Adrenal gland (tissue), 12 donors: ENCODE measurements around the gene EDNRA. TPM values are rescaled to one million over a fixed set of nuclear protein-coding genes. Genes with fewer than 3 reads are reported as not detected.

Experiments used
- DNase-seq, 7 donors: peaks; one replicate each; pipeline ENCODE4 v3.0.0-alpha.2; 2019 to 2020
- H3K27ac ChIP-seq, 5 donors: fragments of 200-600 bp; sonication (generic) in 4 of 5; 1 replicate in 3 of 5; 2 replicates in 2 of 5; pipeline versions ENCODE4 v1.5.1 to v1.8.0; 2016 to 2020; ENCODE audit warnings: mild to moderate bottlenecking in 1 of 5
- H3K27me3 ChIP-seq: fragments of 200-600 bp; 2 replicates; pipeline ENCODE4 v1.8.0; 2021
- H3K36me3 ChIP-seq, 2 donors: fragments of 200-600 bp; replicated peaks in 1 of 2; 1 replicate in 1 of 2; 2 replicates in 1 of 2; pipeline versions ENCODE4 v1.5.1 to v1.8.0; 2018 to 2022
- H3K4me1 ChIP-seq, 2 donors: fragments of 200-600 bp; replicated peaks in 1 of 2; 1 replicate in 1 of 2; 2 replicates in 1 of 2; pipeline versions ENCODE4 v1.5.1 to v1.8.0; 2018 to 2021
- H3K4me3 ChIP-seq, 4 donors: fragments of 200-600 bp; sonication (generic) in 3 of 4; one replicate each; pipeline ENCODE4 v1.5.1; 2016 to 2018
- H3K9me3 ChIP-seq, 3 donors: fragments of 200-600 bp; sonication (generic) in 1 of 3; replicated peaks in 1 of 3; 1 replicate in 2 of 3; 2 replicates in 1 of 3; pipeline versions ENCODE4 v1.5.1 to v1.8.0; 2016 to 2021
- CTCF ChIP-seq, 6 experiments: fragments of 450-650 bp in 4 of 6; fragments of 200-600 bp in 2 of 6; sonication (generic) in 1 of 6; IDR thresholded peaks; 1 replicate in 5 of 6; 2 replicates in 1 of 6; pipeline versions ENCODE4 v1.5.1 to v1.8.0; 2016 to 2021; ENCODE audit warnings: antibody characterized with exemption in 6 of 6, mild to moderate bottlenecking in 2 of 6, moderate library complexity in 1 of 6
- POLR2A ChIP-seq, 2 donors: fragments of 450-650 bp; IDR thresholded peaks; one replicate each; pipeline ENCODE4 v1.6.1; 2017; ENCODE audit warnings: antibody characterized with exemption in 2 of 2, mild to moderate bottlenecking in 2 of 2, moderate library complexity in 1 of 2
- WGBS, 4 donors: extraction: QIAGEN DNeasy Blood & Tissue Kit in 2 of 4; methylation state at CpG; one replicate each; pipeline versions ENCODE4 v1.1.5 to v1.1.7; 2013 to 2017; 5-methylcytosine and 5-hydroxymethylcytosine counted together
- intact Hi-C, 2 donors: fragments of 100-400 bp; cut with DNase I; formaldehyde crosslinking; loops; one replicate each; pipeline versions ENCODE4 v1.14.1 to v1.15.0; 2022 to 2023
- polyA plus RNA-seq, 3 donors: library from polyadenylated mRNA; stranded (reverse); fragments of 200-250 nt in 2 of 3; fragments of 350-450 nt in 1 of 3; fragmentation: Illumina TruSeq in 1 of 3; extraction: RNeasy Lipid Tissue Mini Kit (QIAGEN cat#74804) in 1 of 3; gene quantifications; one replicate each; pipeline ENCODE4 v1.2.3, GENCODE V29; 2013 to 2014
- total RNA-seq, 9 donors: library from RNA; depleted of rRNA in 4 of 9; stranded (reverse); fragments of >200 nt in 4 of 9; fragments of 120-200 nt in 1 of 9; fragmentation: NEBNext Ultra II Directional in 1 of 9; extraction: Animal tissue kit (Norgen Biotek cat#: 25700) in 1 of 9; gene quantifications; one replicate each; pipeline versions ENCODE4 v1.1.0 to v1.2.4, GENCODE V29; 2013 to 2023
- donor health status: healthy with polysubstance abuse.
- donor health status: Bipolar disorder and iron deficiency.
- donor health status: DM: yes; HTN: yes; CAD: no.
- donor health status: DM: no; HTN: no; CAD: no.
- donor health status: DM: no; HTN: no; CAD: no.
- donor health status: DM: yes; HTN: yes; CAD: no.

EDNRA gene
- total and polyA plus RNA-seq, 12 donors = 1.6 to 9.7 (median 4.5) TPM

- 77 to 82% (median 80%) methylated on average over 4 of the region's 4 CpGs for WGBS, 4 donors
- H3K4me1 ChIP-seq = no peaks in the 10 kb centered on the region
- no peak overlapping the region for H3K27ac ChIP-seq
- H3K9me3 ChIP-seq = no peaks in the 10 kb centered on the region
- no peaks in the 10 kb centered on the region for H3K27me3 ChIP-seq
- DNase-seq = peak in 1 of 7 donors; percentile 4
- TF ChIP-seq POLR2A (IDR thresholded peaks at IDR 0.05) = no peak
- TF ChIP-seq CTCF (IDR thresholded peaks at IDR 0.05) = no peak
- no peak overlapping the region for H3K4me3 ChIP-seq
- no peaks in the 10 kb centered on the region for H3K36me3 ChIP-seq
- intact Hi-C loops = no loop called here
Measured at GRCh38 chr4:147547314-147548056, 66.6 kb downstream of the EDNRA start.

GRCh38 chr4:147548256-147548655 lies 67.4 kb downstream of the EDNRA start:
- no peaks in the 10 kb centered on the region for H3K9me3 ChIP-seq
- intact Hi-C loops = no loop called here
- WGBS, 4 donors = 87 to 92% (median 92%) methylated on average over 2 of the region's 2 CpGs; no CpG with 5 or more reads in 1 of the 4 donors
- no peak overlapping the region for H3K4me3 ChIP-seq
- no peak overlapping the region for H3K27ac ChIP-seq
- H3K4me1 ChIP-seq = no peaks in the 10 kb centered on the region
- H3K36me3 ChIP-seq = no peaks in the 10 kb centered on the region
- no peak for TF ChIP-seq POLR2A (IDR thresholded peaks at IDR 0.05)
- no peak for TF ChIP-seq CTCF (IDR thresholded peaks at IDR 0.05)
- no peaks in the 10 kb centered on the region for H3K27me3 ChIP-seq
- DNase-seq = no peak

GRCh38 chr4:147550626-147551246 lies 69.8 kb downstream of the EDNRA start:
- 43 to 52% (median 46%) methylated on average over 8 of the region's 8 CpGs for WGBS, 4 donors
- Histone ChIP-seq H3K27ac (no peak overlapping the region), H3K4me1 (no peaks in the 10 kb centered on the region), H3K9me3 (no peaks in the 10 kb centered on the region), H3K27me3 (no peaks in the 10 kb centered on the region), H3K36me3 (no peaks in the 10 kb centered on the region), H3K4me3 (no peak overlapping the region)
- no peak for DNase-seq
- TF ChIP-seq POLR2A (IDR thresholded peaks at IDR 0.05) (no peak), CTCF (IDR thresholded peaks at IDR 0.05) (no peak)
- intact Hi-C loops = no loop called here

- H3K4me3 ChIP-seq = no peak overlapping the region
- TF ChIP-seq POLR2A (IDR thresholded peaks at IDR 0.05) (no peak), CTCF (IDR thresholded peaks at IDR 0.05) (no peak)
- no peak overlapping the region for H3K27ac ChIP-seq
- no peak for DNase-seq
- H3K9me3 ChIP-seq = no peaks in the 10 kb centered on the region
- H3K36me3 ChIP-seq = no peaks in the 10 kb centered on the region
- 61 to 82% (median 70%) methylated on average over 4 of the region's 4 CpGs for WGBS, 4 donors
- H3K4me1 ChIP-seq = no peaks in the 10 kb centered on the region
- intact Hi-C loops = no loop called here
- no peaks in the 10 kb centered on the region for H3K27me3 ChIP-seq
Measured at GRCh38 chr4:147560625-147561024, 79.7 kb downstream of the EDNRA start.
